GM18508 (cell line): ENCODE data around the gene GNG7.
"Not testable (repeated sequence)": the region's sequence is repeated elsewhere in the genome, so short reads cannot be mapped to it uniquely, and the experiment has no call there.

Source experiments
- ATAC-seq: cut with Tn5 transposase; IDR thresholded peaks from one replicate; pipeline ENCODE4 v1.9.1; 2021; ENCODE audit warnings: moderate number of reproducible peaks; ENCODE audit not compliant: insufficient read depth, unreplicated experiment

Gene GNG7

DNA sequence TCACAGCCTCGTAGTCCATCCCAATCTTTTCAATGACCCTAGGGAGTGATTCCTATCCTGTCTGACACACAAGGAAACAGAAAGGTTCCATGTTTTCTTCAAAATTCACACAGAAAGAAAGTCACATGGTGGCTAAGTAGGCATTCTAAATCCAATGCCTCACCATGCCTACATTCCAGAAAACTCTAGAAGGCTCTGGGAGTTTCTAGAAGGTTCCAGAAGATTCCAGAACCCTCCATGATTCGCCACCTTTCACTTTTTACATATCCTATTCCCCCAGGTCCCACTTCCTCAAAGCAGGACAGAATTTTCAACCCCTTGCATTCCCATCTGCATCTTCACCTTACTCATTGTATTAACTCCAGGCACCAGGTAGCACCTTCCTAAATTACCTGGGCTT, 23.1 kb downstream of the GNG7 start:
- ATAC-seq = no peak

DNA sequence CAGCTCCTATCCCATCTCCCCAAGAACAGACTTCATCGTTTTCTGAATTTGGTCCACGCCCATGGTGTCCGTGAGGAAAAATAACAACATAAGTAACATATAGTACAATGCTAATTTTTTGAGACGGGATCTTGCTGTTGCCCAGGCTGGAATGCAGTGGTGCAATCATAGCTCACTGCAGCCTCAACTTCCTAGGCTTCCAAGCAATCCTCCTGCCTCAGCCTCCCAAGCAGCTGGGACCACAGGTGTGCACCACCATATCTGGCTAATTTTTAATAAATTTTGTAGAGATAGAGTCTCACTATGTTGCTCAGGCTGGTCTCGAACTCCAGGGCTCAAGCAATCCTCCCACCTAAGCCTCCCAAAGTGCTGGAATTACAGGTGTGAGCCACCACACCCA, 23.5 kb downstream of the GNG7 start:
- ATAC-seq = not testable (repeated sequence)

DNA sequence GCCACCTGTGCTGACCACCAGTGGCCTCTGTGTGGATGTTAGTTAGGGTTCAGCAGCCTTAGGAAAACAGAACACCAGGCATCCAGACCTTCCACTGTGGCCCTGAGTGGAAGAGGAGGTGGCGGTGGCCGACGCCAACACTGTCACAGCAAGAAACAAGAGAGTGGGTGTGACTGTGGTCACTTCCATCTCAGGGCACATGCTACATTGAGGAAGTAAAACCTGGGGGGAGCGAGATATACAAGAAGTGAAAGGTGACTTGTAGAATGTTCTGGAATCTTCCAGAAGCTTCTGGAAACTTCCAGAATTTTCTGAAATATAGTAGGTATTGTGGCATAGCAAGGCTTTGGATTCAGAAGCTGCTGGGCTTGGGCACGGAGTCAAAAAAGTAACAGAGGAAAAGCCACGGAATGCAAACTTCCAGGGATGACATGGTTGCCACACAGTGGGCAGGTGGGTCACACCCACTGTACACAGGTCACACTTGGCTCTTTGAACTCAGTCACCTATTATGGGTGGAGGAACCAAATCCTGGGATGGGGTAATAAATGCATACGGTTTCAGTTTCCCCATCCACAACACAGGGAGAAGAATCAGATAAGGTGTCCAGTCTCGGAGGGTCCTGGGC, 24.3 kb downstream of the GNG7 start:
- no peak for ATAC-seq

DNA sequence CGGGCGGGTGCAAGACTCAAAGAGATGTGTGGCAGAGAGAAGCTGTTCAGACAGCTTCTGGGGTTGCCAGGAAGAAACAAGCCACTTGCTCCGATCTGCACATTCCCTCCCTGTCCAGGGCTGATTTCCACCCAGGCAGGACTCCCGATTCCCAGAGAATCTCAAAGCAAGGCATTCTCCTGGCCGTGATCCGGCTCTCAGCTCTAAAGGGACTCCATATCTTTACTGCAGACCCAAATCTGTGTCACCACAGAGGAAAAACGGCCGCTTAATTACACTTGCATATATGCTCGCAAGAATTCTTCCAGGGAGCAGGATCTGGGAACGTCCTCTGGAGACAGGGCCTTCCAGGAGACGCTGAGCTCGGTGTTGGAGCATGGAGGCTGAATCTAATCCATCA, 25.7 kb downstream of the GNG7 start:
- no peak for ATAC-seq

DNA sequence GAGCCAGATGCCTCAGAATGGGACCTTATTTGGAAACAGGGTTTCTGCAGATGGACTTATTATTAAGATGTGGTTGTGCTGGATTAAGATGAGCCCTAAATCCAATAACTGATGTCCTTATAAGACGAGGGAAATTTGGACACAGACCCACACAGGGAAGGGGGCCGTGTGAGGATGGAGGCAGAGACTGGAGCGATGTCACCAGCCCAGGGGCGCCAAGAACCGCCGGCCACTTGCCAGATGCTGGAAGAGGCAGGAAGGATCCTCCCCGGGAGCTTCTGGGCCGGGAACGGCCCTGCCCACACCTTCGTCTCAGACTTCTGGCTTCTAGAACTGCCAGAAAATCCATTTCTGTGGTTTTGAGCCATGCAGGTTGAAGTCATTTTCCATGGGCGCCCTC, 26.6 kb downstream of the GNG7 start:
- no peak for ATAC-seq

DNA sequence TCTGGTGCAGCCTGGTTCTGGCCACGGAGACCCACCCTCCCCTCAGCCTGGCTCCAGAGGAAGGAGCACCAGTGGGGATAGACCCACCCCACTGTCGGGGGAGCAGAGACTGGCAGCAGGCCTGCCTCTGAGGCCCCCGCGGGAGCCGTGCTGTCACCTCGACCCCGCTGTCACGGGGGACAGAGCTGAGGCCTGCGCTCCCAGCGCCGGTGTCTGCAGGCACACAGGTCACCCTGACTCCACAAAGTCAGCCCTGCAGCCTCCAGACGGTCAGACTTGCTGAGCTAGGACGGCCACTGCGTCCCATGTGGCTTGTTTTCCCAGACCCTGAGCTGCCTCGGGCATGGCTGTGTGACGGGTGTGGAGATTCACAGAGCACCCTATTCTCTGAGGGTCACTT, 32.3 kb downstream of the GNG7 start:
- ATAC-seq = no peak

DNA sequence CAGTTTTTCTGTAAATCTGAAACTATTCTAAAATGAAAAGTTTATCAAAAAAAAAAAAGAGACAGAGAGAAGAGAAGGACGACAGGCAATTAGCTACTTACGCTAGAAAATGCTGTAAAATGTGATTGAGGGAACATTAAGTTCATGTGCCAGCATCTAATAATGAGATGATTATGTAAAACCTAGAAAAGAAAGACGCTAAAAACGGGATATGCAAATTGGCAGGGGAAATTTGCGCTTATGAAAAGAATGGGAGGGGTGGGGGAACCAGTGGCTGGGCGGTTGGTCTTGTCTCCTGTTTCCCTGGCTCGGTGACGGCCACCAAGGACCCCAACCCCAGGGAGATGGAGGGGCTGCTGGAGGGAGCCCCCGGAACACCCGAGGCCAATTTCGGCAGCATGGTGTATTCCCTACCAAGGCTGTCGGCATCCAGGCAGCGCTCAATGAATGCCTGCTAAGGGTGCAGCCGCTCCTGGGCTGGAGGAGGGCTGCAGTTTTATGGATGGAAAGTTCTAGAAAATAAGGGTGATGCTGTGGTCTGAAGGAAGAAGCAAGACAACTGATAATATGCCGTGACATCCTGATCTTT, 34.2 kb downstream of the GNG7 start:
- no peak for ATAC-seq

DNA sequence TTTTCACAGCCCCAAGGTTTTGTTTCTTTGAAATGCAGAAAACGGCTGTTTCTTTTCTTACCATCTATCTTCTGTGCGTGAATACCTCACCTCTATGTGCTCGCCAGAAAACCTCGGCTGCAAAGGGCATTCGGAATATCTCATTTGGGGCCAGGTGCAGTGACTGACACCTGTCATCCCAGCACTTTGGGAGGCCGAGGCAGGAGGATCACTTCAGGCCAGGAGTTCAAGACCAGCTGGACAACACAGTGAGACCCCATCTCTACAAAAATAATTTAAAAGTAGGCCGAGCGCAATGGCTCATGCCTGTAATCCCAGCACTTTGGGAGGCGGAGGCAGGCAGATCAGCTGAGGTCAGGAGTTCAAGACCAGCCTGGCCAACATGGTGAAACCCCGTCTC, 35.1 kb downstream of the GNG7 start:
- not testable (repeated sequence) for ATAC-seq

DNA sequence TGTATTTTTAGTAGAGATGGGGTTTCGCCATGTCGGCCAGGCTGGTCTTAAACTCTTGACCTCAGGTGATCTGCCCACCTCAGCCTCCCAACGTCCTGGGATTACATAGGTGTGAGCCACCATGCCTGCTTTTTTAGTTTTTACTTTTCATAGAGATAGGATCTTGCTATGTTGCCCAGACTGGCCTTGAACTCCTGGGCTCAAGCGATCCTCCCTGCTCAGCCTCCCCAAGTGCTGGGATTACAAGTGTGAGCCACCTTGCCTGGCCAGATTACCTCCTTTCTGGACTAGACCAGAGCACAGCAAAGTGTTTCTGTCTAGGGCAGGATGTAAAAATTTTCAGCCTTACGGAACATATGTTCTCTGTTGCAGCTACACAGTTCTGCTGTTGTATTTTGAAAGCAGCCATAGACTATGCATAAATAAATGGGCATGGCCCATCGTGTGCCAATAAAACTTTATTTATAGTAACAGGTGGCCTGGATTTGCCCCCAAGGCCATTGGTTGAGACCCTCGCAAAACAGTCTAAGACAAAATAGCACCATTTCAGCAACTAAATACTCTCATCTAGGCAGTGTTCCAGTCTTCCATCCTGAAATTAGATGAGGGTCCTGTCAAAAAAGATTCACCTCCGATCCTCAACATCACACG, 36.0 kb downstream of the GNG7 start:
- no peak for ATAC-seq

DNA sequence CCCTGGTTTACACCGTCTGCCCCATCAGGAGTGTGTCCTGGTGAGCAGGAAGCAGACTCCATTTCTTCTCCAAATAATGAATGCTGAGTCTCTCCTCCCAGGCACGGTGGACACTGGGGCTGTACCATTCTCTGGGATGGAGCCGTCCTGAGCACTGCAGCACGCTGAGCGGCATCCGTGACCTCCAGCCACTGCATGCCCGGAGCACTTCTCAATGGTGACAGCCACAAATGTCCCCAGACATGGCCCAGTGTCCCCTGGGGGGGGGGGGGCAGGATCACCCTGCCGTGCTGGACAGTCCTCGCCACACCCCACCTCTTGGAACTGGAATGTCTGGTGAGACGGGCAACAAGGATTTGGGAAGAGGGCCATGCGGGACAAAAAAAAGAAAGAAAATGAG, 37.4 kb downstream of the GNG7 start:
- ATAC-seq = no peak

DNA sequence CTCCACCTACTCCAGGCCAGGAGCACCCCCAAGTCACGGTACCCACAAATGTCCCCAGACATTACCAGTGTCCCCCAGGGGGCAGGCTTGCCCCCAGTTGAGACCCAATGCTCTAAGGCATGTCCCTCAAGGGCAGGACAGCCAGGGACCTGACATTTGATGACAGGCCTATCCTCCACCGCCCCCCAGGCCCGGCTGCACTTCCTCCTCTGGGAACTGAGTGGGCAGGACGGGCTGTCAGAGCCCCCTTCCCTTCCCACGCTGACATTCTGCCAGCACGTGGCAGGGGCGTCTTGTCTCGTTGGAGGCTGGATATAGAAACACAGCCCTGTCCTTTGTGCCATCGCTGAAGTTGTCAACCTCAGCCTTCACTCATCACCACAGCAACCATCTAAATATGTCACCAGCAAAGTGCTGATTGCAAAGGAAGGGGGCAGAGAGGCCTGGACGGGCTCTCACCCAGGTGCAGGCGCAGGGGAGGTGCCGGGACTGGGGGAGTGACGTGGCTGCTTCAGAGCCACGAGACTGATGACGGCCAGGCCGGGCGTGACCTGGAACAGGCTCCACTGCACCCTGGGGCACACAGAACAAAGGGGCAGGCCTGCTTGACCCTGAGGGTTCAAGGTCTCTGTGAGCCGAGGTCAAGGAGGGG, 38.4 kb downstream of the GNG7 start:
- no peak for ATAC-seq

DNA sequence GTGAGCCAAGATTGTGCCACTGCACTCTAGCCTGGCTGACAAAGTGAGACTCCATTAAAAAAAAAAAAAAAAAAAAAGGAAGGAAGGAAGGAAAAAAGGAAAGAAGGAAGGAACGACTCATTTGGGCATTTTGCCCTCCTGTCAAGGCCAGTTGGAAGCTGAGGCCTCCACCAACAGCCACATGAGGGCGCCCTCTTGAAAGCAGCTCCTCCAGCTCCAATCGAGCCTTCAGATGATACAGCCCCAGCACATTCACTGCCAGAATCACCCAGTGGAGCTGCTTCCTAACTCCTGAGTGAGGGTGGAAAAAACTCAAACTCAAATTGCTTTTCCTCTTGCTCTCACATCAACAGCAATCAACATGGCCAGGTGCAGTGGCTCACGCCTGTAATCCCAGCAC, 40.9 kb downstream of the GNG7 start:
- no peak for ATAC-seq

DNA sequence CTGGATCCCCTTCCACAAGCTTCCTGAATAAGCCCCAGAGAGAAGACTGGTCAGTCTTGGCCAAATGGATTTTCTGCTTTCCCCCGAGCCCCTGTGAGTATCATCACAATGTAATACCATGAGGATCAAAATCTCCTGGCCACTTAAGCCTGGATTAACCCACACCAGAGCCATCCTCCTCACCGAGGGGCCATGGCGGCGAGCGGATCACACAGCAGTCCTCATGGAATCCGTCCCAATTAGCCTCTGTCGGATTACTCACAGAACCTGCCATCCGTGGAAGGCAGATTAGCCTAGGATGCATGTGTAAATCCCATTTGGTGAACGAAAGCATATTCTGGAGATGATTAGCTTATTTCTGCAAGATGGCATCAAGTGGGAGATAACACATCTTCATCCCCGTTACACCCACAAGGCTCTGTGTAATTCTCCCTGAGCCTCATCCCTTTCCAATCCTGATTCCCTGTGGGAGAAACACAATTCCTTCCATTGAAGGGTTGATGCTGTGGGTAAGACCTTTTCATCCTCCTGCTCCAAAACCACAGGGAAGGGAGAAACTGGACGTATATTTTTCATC, 42.5 kb downstream of the GNG7 start:
- ATAC-seq = no peak

DNA sequence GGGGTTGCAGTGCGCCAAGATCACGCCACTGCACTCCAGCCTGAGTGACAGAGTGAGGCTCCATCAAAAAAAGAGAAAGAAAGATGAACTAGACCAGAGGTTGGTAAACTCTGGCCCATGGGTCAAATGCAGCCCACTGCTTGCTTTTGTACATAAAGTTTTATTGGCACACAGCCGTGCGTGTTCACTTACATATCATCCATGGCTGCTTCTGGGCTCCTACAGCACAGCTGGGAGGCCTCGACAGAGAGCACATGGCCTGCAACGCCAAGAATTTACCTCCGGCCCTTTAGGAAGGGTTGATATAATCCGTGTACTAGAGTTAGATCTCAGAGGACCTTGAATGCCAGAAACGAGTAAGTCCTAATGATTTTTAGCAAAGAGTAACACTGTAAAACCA, 46.0 kb downstream of the GNG7 start:
- ATAC-seq = no peak

DNA sequence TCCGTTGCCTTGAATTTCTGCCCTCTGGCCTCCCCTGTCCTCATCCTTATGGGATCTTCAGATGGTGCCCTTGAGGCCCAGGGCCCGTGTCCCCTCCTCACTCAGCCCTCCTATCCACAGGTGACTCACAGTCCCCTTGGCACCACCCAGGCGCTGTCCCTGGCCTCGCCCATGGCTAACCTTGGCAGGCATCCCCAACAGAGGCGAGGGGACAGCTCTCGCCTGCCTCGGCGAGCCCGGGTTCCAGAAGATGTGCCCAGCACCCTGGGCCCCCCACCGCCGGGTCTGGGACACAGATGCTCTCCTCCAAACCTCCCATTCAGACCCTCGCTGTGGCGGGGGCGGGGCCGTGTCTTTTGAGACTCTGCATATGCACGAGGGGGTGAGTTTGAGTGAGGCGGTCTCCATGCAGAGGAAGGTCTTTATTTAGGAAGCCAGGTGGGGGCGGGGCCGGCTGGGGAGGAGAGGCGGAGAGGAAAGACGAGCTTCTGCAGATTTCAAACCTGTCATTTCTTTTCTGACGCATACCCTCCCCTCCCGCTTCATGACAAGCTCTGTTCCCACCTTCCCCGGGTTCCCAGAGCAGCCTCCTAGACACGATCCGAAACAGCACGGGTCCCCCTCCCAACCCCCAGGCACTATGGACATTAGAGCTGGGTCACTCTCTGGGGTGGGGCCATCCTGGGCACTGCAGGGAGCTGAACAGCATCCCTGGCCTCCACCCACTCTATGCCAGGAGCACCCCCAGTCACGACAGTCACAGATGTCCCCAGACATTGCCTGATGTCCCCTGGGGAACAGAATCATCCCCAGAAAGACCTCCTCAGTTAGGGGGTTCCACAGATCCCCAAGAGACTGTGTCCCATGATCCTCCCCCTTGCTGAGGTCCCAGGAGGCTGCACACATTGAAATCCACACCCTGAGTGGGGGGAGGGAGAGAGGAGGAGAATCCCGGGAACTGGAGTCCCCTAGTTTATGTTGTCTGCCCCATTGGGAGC, 48.5 kb downstream of the GNG7 start:
- no peak for ATAC-seq

DNA sequence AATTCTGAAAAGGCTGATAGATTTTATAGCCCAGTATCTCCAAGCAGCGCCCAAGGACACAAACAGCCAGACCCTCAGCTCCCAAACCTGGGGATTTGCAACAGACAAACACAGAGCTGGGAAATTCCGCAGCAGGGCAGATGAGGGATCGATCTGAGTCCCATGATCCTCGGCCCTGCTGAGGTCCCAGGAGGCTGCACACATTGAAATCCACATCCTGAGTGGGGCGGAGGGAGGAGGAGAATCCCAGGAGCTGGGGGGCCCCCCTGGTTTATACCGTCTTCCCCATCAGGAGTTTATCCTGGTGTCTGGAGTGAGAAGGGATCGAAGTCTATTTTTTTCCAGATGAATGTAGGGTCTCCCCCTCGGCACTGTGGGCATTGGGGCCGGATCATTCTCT, 49.3 kb downstream of the GNG7 start:
- ATAC-seq = no peak

DNA sequence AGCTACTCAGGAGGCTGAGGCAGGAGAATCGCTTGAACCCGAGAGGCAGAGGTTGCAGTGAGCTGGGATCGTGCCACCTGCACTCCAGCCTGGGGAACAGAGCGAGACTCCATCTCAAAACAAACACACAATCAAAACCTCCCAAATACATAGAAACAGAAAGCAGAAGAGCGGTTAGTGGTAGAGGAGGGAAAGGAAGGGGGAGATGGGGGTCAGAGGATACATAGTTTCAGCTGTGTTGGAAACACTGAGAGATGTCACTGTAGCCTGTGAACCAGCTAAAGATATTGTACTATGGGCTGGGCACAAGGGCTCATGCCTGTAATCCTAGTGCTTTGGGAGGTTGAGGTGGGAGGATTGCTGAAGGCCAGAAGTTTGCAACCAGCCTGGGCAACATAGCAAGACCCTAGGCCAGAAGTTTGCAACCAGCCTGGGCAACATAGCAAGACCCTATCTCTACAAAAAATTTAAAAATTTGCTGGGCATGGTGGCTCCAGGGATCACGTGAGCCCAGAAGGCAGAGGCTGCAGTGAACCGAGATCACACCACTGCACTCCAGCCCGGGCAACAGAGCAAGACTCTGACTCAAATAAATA, 49.9 kb downstream of the GNG7 start:
- no peak for ATAC-seq

DNA sequence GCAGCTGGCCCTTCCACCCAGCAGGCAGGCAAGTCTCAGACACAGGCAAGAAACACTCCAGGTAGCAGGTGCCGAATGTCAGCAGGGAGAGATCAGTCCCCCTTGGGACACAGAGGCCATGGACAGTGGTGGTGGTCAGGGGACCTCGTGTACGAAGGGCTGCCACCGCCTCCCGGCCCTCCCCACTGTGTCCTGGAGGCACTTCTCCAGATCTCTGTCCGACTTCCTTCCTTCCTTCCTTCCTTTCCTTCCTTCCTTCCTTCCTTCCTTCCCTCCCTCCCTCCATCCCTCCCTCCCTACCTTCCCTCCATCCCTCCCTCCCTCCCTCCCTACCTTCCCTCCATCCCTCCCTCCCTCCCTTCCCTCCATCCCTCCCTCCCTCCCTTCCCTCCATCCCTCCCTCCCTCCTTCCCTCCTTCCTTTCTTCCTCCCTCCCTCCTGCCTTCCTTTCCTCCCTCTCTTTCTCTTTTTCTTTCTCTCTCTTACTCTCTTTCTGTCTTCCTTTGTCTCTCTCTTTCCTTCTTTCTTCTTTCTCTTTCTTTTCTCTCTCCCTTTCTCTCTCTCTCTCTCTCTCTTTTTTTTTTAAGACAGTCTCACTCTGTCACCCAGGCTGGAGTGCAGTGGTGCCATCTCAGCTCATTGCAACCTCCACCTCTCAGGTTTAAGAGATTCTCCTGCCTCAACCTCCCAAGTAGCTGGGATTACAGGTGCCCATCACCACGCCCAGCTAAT, 51.3 kb downstream of the GNG7 start:
- not testable (repeated sequence) for ATAC-seq

DNA sequence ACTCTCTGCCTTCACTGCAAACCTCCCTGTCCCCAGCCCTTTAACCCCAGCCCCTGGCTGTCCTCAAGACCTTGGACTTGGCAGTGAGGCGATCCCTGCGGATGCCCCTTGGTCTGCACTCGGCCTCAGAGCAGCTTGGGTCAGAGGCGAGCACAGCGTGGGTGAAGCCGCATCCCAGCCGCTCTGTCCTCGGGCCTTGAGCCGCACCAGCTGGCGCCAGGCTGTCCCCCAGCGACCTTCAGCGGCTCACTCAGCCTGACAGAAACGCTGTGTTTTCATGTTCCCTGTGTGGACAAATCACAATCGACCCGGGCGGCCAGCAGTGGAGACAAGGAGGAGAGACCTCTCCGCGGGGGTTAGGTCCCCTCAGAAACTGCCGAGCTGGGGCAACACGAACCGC, 52.0 kb downstream of the GNG7 start:
- ATAC-seq = no peak
